Choroid plexus epithelial cell (primary cell): ENCODE data around the gene ARHGAP44.

Experiments
- DNase-seq: peaks from one replicate; pipeline ENCODE4 v3.0.0-alpha.2; 2010; ENCODE audit warnings: low read depth
- H3K4me3 ChIP-seq: 2 replicates; pipeline ENCODE4 v1.5.1; 2011; ENCODE audit warnings: low read depth, mild to moderate bottlenecking, control low read depth, low read length, moderate library complexity
- CTCF ChIP-seq: conservative IDR thresholded peaks from 2 replicates; pipeline ENCODE4 v1.5.1; 2011; ENCODE audit warnings: low read depth, mild to moderate bottlenecking, control low read depth, inconsistent platforms, low read length, moderate library complexity

The ARHGAP44 gene

GRCh38 chr17:12813664-12814063 lies 24.4 kb downstream of the ARHGAP44 start:
- H3K4me3 ChIP-seq, result no peak overlapping the region
- DNase-seq, result no peak
- no peak for TF ChIP-seq CTCF

- H3K4me3 ChIP-seq, result no peak overlapping the region
- no peak for TF ChIP-seq CTCF
- no peak for DNase-seq
Measured at GRCh38 chr17:12814718-12815117, 25.4 kb downstream of the ARHGAP44 start.

- no peak for DNase-seq
- H3K4me3 ChIP-seq, result no peak overlapping the region
- TF ChIP-seq CTCF, result no peak
Measured at GRCh38 chr17:12815642-12816141, 26.4 kb downstream of the ARHGAP44 start.

- no peak overlapping the region for H3K4me3 ChIP-seq
- peak; percentile 24 for DNase-seq
- TF ChIP-seq CTCF, result no peak
Measured at GRCh38 chr17:12821376-12821940, 32.2 kb downstream of the ARHGAP44 start.

GRCh38 chr17:12826431-12826830 lies 37.1 kb downstream of the ARHGAP44 start:
- H3K4me3 ChIP-seq, result no peak overlapping the region
- no peak for DNase-seq
- TF ChIP-seq CTCF, result no peak

GRCh38 chr17:12830777-12831247 lies 41.5 kb downstream of the ARHGAP44 start:
- no peak for TF ChIP-seq CTCF
- DNase-seq, result no peak
- no peak overlapping the region for H3K4me3 ChIP-seq

GRCh38 chr17:12831839-12832238 lies 42.5 kb downstream of the ARHGAP44 start:
- H3K4me3 ChIP-seq, result no peak overlapping the region
- DNase-seq, result no peak
- no peak for TF ChIP-seq CTCF
